ENCODE results near the gene RAD18. TPM values are rescaled to one million over a fixed set of nuclear protein-coding genes. Genes with fewer than 3 reads are reported as not detected.

The RAD18 gene
- total RNA-seq, 4 donors from 2014 or later = 2.5 to 11.0 (median 7.1) TPM

DNA sequence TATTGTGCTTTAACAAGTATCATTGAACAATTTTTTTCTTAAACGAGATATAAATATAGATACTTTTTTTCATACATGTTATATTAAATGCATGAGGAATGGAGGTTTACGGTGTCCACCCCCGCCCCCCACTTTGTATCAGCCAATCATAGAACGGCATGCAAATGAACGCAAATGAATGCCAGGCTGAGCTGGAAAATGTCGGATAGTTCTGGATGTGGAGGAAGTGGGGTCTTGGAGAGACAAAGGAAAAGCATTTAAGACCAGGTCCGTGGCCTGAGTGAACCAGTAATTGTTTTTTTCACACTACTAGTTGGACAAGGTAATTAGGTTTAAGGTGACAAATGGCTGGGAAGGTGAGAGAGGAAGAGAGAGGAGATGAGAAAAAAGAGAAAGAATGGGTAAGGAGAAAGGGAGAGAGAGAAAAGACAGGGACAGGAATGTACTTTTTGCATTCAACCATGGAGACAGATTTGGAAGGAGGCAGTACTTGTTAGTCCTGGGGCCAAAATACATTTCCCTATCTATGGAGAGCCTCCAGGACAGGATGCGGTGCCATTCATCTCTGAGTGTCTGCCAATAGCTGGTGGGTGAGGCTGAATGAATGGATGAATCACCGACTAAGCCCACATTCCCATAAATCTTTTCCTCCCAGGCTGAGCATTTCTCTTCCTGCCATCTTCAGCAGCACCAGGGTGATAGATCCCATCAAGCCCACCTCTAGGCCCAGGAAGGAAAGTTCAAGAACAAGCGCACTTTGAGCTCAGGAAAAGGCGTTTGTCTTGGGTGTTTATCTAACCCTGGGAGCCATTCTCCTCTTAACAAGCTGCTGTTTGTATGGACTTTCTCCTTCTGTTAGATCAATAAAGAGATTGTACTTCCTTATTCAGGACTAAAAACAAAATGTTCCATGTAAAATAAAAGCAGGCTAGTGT is 1.4 kb upstream of the RAD18 start:
- WGBS, 2 donors = 32 to 44% methylated on average over 11 of the region's 11 CpGs
- TF ChIP-seq CTCF (IDR thresholded peaks at IDR 0.05) (no peak), POLR2A (IDR thresholded peaks at IDR 0.05) (no peak)
- H3K27me3 ChIP-seq = peaks cover 0 to 20% (median 0%) of the 10 kb centered on the region in 4 donors
- peaks cover 0 to 48% (median 18%) of the 10 kb centered on the region in 3 donors for H3K4me1 ChIP-seq
- intact Hi-C loops (cut with DNase I) = loop anchor here (5.0 kb wide), 1 partner anchor 338 kb away; no protein-coding TSS in a partner anchor
- no peak for DNase-seq
- no peaks in the 10 kb centered on the region for H3K36me3 ChIP-seq
- no peaks in the 10 kb centered on the region for H3K9me3 ChIP-seq
- no peak overlapping the region for H3K4me3 ChIP-seq
- H3K27ac ChIP-seq = peak overlapping the region; percentile 16 to 89 (median 72)

- intact Hi-C loops (cut with DNase I) = no loop called here
- no peak for DNase-seq
- Histone ChIP-seq H3K4me1 (peaks cover 0 to 48% (median 18%) of the 10 kb centered on the region in 3 donors), H3K36me3 (peaks cover 0 to 19% (median 0%) of the 10 kb centered on the region in 3 donors), H3K27me3 (no peaks in the 10 kb centered on the region), H3K4me3 (peak overlapping the region; percentile 67 to 85 (median 81)), H3K9me3 (no peaks in the 10 kb centered on the region), H3K27ac (peak overlapping the region in 3 of 4 donors; percentile 80 to 89 (median 88))
- TF ChIP-seq CTCF (IDR thresholded peaks at IDR 0.05) (no peak), POLR2A (IDR thresholded peaks at IDR 0.05) (no peak)
- WGBS, 2 donors = 25 to 32% methylated on average over 6 of the region's 6 CpGs
Observed at GRCh38 chr3:8962226-8962861, 928 bp downstream of the RAD18 start.

DNA sequence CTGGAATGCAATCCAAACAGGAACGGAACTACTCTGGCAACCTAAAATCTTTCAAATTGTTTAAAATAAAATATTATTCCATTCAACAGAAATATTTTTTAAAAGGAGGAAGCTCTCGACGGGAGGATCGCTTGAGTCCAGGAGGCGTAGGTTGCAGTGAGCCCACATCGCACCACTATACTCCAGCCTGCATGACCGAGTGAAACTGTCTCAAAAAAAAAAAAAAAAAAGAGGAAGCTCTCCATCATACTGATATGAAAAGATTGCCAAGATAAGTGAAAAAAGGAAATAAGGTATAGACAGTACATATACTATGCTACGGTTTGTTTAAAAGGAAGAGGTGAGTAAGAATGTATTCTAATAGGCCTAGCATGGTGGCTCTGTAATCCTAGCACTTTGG is 3.6 kb downstream of the RAD18 start:
- no peak overlapping the region for H3K27ac ChIP-seq
- no peak overlapping the region for H3K4me3 ChIP-seq
- no peak for DNase-seq
- H3K36me3 ChIP-seq = peaks cover 0 to 37% (median 0%) of the 10 kb centered on the region in 3 donors
- intact Hi-C loops (cut with DNase I) = no loop called here
- no peak for TF ChIP-seq POLR2A (IDR thresholded peaks at IDR 0.05)
- TF ChIP-seq CTCF (IDR thresholded peaks at IDR 0.05) = no peak
- H3K27me3 ChIP-seq = no peaks in the 10 kb centered on the region
- 76 to 85% methylated on average over 8 of the region's 8 CpGs for WGBS, 2 donors
- no peaks in the 10 kb centered on the region for H3K9me3 ChIP-seq
- H3K4me1 ChIP-seq = peaks cover 0 to 39% (median 18%) of the 10 kb centered on the region in 3 donors

DNA sequence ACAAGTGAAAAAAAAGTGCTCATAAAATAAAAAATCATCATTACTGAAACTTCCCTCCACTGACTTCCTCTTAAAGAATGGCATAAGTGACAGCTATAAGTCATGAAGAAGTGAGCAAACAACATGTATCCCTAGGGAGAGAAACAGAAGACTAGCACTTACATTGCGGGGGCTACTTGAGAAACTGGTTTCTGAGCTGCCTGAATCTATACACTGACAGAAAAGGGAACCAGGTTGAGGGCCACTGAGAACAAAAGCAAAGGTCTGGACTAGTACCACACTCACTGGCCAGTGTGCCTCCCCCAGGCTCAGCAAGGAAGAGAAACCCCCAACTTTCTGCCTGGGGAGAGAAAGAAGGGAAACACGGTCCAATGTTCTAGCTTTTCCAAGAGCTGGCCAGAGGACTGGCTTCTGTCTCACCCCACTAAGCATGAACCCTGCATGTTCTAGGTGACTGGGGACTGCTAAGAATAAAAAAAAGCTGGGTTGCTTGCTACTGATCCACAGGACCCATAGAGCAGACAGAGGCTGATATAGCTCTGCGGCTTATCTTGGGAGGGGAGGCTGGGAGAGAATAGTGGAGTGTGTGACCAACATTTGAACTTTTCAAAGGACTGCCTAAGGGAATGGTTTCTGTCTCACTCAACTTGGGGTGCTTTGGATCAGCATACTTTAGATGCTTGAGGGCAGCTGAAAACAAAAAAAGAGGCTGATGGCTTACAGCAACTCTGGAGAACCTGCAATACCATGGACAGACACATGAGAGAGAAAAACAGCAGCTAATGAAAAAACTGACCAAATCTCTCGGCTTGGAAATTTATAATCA is 8.1 kb downstream of the RAD18 start:
- H3K36me3 ChIP-seq = peaks cover 0 to 37% (median 0%) of the 10 kb centered on the region in 3 donors
- H3K4me1 ChIP-seq = peaks cover 0 to 6% (median 0%) of the 10 kb centered on the region in 3 donors
- intact Hi-C loops (cut with DNase I) = no loop called here
- H3K27ac ChIP-seq = no peak overlapping the region
- no peaks in the 10 kb centered on the region for H3K9me3 ChIP-seq
- H3K4me3 ChIP-seq = no peak overlapping the region
- WGBS, 2 donors = 61 to 76% methylated on average over 3 to 4 of the region's 4 CpGs
- TF ChIP-seq POLR2A (IDR thresholded peaks at IDR 0.05) = no peak
- TF ChIP-seq CTCF (IDR thresholded peaks at IDR 0.05) = no peak
- H3K27me3 ChIP-seq = no peaks in the 10 kb centered on the region
- DNase-seq = no peak
